Measurements from ENCODE around the gene PLCB4.

DNA sequence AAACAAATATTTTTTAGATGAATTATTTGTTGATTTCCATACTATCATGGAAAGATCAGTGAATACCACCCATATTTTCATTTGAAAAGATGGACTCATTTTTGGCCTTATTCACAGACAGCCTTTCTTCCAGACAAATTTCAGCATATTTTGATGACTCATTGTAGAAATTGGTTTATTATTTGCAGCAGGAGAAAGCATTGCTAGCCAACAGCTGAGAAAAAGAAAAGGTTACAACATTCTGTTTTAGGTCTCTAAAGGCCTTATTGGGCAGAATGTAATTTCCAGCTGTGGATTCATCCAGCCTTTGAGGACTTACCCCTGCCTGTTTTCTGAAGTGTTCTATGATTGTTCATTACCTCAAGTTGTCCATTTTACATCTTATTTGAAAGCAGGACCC lies 201.9 kb downstream of the PLCB4 start:
- TF ChIP-seq, protein P1, sequence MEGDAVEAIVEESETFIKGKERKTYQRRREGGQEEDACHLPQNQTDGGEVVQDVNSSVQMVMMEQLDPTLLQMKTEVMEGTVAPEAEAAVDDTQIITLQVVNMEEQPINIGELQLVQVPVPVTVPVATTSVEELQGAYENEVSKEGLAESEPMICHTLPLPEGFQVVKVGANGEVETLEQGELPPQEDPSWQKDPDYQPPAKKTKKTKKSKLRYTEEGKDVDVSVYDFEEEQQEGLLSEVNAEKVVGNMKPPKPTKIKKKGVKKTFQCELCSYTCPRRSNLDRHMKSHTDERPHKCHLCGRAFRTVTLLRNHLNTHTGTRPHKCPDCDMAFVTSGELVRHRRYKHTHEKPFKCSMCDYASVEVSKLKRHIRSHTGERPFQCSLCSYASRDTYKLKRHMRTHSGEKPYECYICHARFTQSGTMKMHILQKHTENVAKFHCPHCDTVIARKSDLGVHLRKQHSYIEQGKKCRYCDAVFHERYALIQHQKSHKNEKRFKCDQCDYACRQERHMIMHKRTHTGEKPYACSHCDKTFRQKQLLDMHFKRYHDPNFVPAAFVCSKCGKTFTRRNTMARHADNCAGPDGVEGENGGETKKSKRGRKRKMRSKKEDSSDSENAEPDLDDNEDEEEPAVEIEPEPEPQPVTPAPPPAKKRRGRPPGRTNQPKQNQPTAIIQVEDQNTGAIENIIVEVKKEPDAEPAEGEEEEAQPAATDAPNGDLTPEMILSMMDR (IDR thresholded peaks at IDR 0.05) = no peak
- TF ChIP-seq POLR2A (IDR thresholded peaks at IDR 0.05) = no peak

Measured in lower leg skin (tissue), 3 donors.